Posterior cingulate gyrus (tissue), 11 donors: ENCODE data around the gene ACAD10.

Source experiments
- DNase-seq, 10 donors: peaks; one replicate each; pipeline versions ENCODE4 v3.0.0 to v3.0.0-alpha.2; 2020 to 2021; ENCODE audit warnings: mixed read lengths in 3 of 10
- intact Hi-C: fragments of 100-400 bp; cut with DNase I; formaldehyde crosslinking; loops from one replicate; pipeline ENCODE4 v1.15.1; 2023

ACAD10 gene

DNA sequence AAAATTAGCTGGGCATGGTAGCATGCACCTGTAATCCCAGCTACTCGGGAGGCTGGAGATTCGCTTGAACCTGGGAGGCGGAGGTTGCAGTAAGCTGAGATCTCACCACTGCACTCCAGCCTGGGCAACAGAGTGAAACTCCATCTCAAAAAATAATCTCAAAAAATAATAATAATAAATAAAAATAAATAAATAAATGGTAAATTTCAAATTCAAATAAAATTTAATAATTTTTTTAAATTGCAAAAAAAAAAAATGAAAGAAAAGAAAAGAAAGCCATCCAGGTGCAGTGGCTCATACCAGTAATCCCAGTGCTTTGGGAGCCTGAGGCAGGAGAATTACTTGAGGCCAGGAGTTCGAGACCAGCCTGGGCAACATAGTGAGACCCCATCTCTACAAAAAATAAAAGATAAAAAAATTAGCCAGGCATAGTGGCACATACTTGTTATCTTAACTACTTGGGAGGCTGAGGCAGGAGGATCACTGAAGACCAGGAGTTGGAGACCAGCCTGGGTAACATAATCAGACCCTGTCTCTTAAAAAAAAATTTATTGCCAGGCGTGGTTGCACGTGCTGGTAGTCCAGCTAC, 117.3 kb downstream of the ACAD10 start:
- peak in 1 of 10 donors; percentile 39 for DNase-seq
- intact Hi-C loops, result no loop called here

DNA sequence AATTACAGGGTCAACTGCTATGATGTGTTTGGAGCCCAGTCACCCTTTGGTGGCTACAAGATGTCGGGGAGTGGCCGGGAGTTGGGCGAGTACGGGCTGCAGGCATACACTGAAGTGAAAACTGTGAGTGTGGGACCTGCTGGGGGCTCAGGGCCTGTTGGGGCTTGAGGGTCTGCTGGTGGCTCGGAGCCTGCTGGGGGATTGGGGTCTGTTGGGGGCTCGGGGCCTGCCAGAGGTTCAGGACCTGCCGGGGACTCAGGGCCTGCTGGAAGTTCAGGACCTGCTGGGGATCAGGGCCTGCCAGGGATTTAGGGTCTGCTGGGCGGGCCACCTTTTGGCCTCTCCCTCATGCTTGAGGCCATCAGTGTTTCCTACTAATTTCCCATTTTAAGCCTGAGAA, 118.0 kb downstream of the ACAD10 start:
- DNase-seq, result peak in 2 of 10 donors; percentile 32 to 68
- intact Hi-C loops, result no loop called here

DNA sequence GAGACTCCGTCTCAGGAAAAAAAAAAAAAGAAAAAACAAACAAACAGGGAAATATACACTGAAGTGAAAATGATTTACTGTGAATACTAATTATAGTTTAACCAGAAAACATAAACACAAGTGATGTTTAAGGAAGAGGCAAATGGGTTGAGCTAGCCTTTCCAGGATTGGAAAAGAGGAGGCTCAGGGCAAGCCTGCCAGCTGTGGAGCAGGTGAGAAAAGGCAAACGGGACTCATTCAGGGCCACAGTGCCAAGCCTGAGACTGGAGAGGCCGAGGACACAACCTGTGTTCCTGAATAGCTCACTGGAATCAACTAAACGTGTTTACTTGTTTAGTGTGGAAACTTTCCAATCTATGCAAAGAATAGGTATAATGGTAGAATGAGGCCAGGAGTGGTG, 120.5 kb downstream of the ACAD10 start:
- intact Hi-C loops, result no loop called here
- DNase-seq, result peak in 2 of 10 donors; percentile 10 to 54
